ENCODE results near the gene ZNF345. TPM values are rescaled to one million over a fixed set of nuclear protein-coding genes. Genes with fewer than 3 reads are reported as not detected.
A peak's percentile ranks its signal among the peaks of the same experiment; 100 is the strongest.

Gene ZNF345
- total RNA-seq, 1 experiment from 2014 or later, result 2.5 TPM

- peak; percentile 15 for DNase-seq (ENCODE audit: low read depth)
These were observed 66.3 kb downstream of the ZNF345 start for GRCh38 chr19:36916991-36917390.

- no peak for DNase-seq (ENCODE audit: low read depth)
These were observed 67.4 kb downstream of the ZNF345 start for GRCh38 chr19:36918090-36918489.

Other genes starting within 250 kb of the ZNF345 start
- gene ZNF382, start 245.6 kb upstream of the ZNF345 start, total RNA-seq (2014; rRNA removed; shearing (Covaris generic)), result 3.0 and 7.4 TPM in 2 replicates
- 6.3 and 8.3 TPM in 2 replicates for gene ZNF461, start 184.0 kb upstream of the ZNF345 start, total RNA-seq (2014; rRNA removed; shearing (Covaris generic))
- 3.5 and 7.2 TPM in 2 replicates for gene ZNF567, start 163.3 kb upstream of the ZNF345 start, total RNA-seq (2014; rRNA removed; shearing (Covaris generic))
- gene ZNF850, start 78.1 kb upstream of the ZNF345 start, total RNA-seq (2014; rRNA removed; shearing (Covaris generic)), result 8.7 and 11.4 TPM in 2 replicates
- gene ZNF790, start 12.5 kb upstream of the ZNF345 start, total RNA-seq (2014; rRNA removed; shearing (Covaris generic)), result 4.0 and 12.7 TPM in 2 replicates
- 5.9 and 9.2 TPM in 2 replicates for gene ZNF829, start 65.4 kb downstream of the ZNF345 start, total RNA-seq (2014; rRNA removed; shearing (Covaris generic))
- gene ZNF568, start 65.5 kb downstream of the ZNF345 start, total RNA-seq (2014; rRNA removed; shearing (Covaris generic)), result 5.2 and 24.6 TPM in 2 replicates
- 8.7 and 9.7 TPM in 2 replicates for gene ZNF420, start 227.6 kb downstream of the ZNF345 start, total RNA-seq (2014; rRNA removed; shearing (Covaris generic))

Data from Daoy (cell line).